Measurements from ENCODE around the gene RFPL1.

The RFPL1 gene

GRCh38 chr22:29464581-29464980, 26.2 kb downstream of the RFPL1 start:
- DNase-seq (ENCODE audit: low read depth, low spot score): no peak
- H3K9ac ChIP-seq (ENCODE audit: insufficient read length, low read depth): no peak overlapping the region
- H3K27me3 ChIP-seq (ENCODE audit: insufficient read depth, insufficient read length): peaks cover 6% of the 10 kb centered on the region
- no peaks in the 10 kb centered on the region for H3K36me3 ChIP-seq (ENCODE audit: insufficient read depth, insufficient read length, low read length)
- TF ChIP-seq SUZ12 (IDR thresholded peaks at IDR 0.05; ENCODE audit: extremely low read depth, insufficient read depth, insufficient read length): no peak
- no peak for TF ChIP-seq YY1 (IDR thresholded peaks at IDR 0.05; ENCODE audit: insufficient read depth, insufficient read length)
- no peak for TF ChIP-seq ZNF274 (IDR thresholded peaks at IDR 0.05; ENCODE audit: low read depth, low read length)
- H3K9me3 ChIP-seq (ENCODE audit: insufficient read depth, low read length): no peaks in the 10 kb centered on the region
- no peak overlapping the region for H3K4me3 ChIP-seq (ENCODE audit: insufficient read length, low read depth)
- peaks cover 6% of the 10 kb centered on the region for H3K4me1 ChIP-seq (ENCODE audit: insufficient read depth, insufficient read length)

- no peak for DNase-seq (ENCODE audit: low read depth, low spot score)
Observed at GRCh38 chr22:29469755-29470154, 31.4 kb downstream of the RFPL1 start.

GRCh38 chr22:29470159-29470855, 31.9 kb downstream of the RFPL1 start:
- peak overlapping the region; percentile 40 for H3K4me3 ChIP-seq (ENCODE audit: insufficient read length, low read depth)

More at GRCh38 chr22:29469755-29470154, 31.4 kb downstream of the RFPL1 start:
- TF ChIP-seq YY1 (IDR thresholded peaks at IDR 0.05; ENCODE audit: insufficient read depth, insufficient read length) (no peak), SUZ12 (IDR thresholded peaks at IDR 0.05; ENCODE audit: extremely low read depth, insufficient read depth, insufficient read length) (no peak), ZNF274 (IDR thresholded peaks at IDR 0.05; ENCODE audit: low read depth, low read length) (no peak)
- H3K27me3 ChIP-seq (ENCODE audit: insufficient read depth, insufficient read length): peaks cover 12% of the 10 kb centered on the region
- peak overlapping the region; percentile 40 for H3K4me3 ChIP-seq (ENCODE audit: insufficient read length, low read depth)
- H3K9ac ChIP-seq (ENCODE audit: insufficient read length, low read depth): peak overlapping the region; percentile 70
- H3K4me1 ChIP-seq (ENCODE audit: insufficient read depth, insufficient read length): peaks cover 6% of the 10 kb centered on the region
- H3K9me3 ChIP-seq (ENCODE audit: insufficient read depth, low read length): no peaks in the 10 kb centered on the region
- H3K36me3 ChIP-seq (ENCODE audit: insufficient read depth, insufficient read length, low read length): no peaks in the 10 kb centered on the region

GRCh38 chr22:29473001-29473400, 34.6 kb downstream of the RFPL1 start:
- H3K36me3 ChIP-seq (ENCODE audit: insufficient read depth, insufficient read length, low read length): no peaks in the 10 kb centered on the region
- DNase-seq (ENCODE audit: low read depth, low spot score): no peak
- peaks cover 12% of the 10 kb centered on the region for H3K27me3 ChIP-seq (ENCODE audit: insufficient read depth, insufficient read length)

More at GRCh38 chr22:29470159-29470855, 31.9 kb downstream of the RFPL1 start:
- TF ChIP-seq SUZ12 (IDR thresholded peaks at IDR 0.05; ENCODE audit: extremely low read depth, insufficient read depth, insufficient read length): no peak
- TF ChIP-seq YY1 (IDR thresholded peaks at IDR 0.05; ENCODE audit: insufficient read depth, insufficient read length): no peak
- TF ChIP-seq ZNF274 (IDR thresholded peaks at IDR 0.05; ENCODE audit: low read depth, low read length): no peak
- Histone ChIP-seq H3K4me1 (ENCODE audit: insufficient read depth, insufficient read length) (peaks cover 6% of the 10 kb centered on the region), H3K9me3 (ENCODE audit: insufficient read depth, low read length) (no peaks in the 10 kb centered on the region), H3K9ac (ENCODE audit: insufficient read length, low read depth) (peak overlapping the region; percentile 70), H3K27me3 (ENCODE audit: insufficient read depth, insufficient read length) (peaks cover 12% of the 10 kb centered on the region), H3K36me3 (ENCODE audit: insufficient read depth, insufficient read length, low read length) (no peaks in the 10 kb centered on the region)
- peak; percentile 50 for DNase-seq (ENCODE audit: low read depth, low spot score)

GRCh38 chr22:29475550-29475949, 37.2 kb downstream of the RFPL1 start:
- no peaks in the 10 kb centered on the region for H3K36me3 ChIP-seq (ENCODE audit: insufficient read depth, insufficient read length, low read length)
- TF ChIP-seq ZNF274 (IDR thresholded peaks at IDR 0.05; ENCODE audit: low read depth, low read length) (no peak), YY1 (IDR thresholded peaks at IDR 0.05; ENCODE audit: insufficient read depth, insufficient read length) (no peak), SUZ12 (IDR thresholded peaks at IDR 0.05; ENCODE audit: extremely low read depth, insufficient read depth, insufficient read length) (no peak)
- peaks cover 4% of the 10 kb centered on the region for H3K4me1 ChIP-seq (ENCODE audit: insufficient read depth, insufficient read length)
- H3K4me3 ChIP-seq (ENCODE audit: insufficient read length, low read depth): no peak overlapping the region
- DNase-seq (ENCODE audit: low read depth, low spot score): no peak
- no peak overlapping the region for H3K9ac ChIP-seq (ENCODE audit: insufficient read length, low read depth)
- H3K27me3 ChIP-seq (ENCODE audit: insufficient read depth, insufficient read length): peaks cover 27% of the 10 kb centered on the region
- H3K9me3 ChIP-seq (ENCODE audit: insufficient read depth, low read length): no peaks in the 10 kb centered on the region

More at GRCh38 chr22:29473001-29473400, 34.6 kb downstream of the RFPL1 start:
- H3K9ac ChIP-seq (ENCODE audit: insufficient read length, low read depth): no peak overlapping the region
- no peak for TF ChIP-seq SUZ12 (IDR thresholded peaks at IDR 0.05; ENCODE audit: extremely low read depth, insufficient read depth, insufficient read length)
- no peak for TF ChIP-seq YY1 (IDR thresholded peaks at IDR 0.05; ENCODE audit: insufficient read depth, insufficient read length)
- no peak for TF ChIP-seq ZNF274 (IDR thresholded peaks at IDR 0.05; ENCODE audit: low read depth, low read length)
- H3K9me3 ChIP-seq (ENCODE audit: insufficient read depth, low read length): no peaks in the 10 kb centered on the region
- peaks cover 6% of the 10 kb centered on the region for H3K4me1 ChIP-seq (ENCODE audit: insufficient read depth, insufficient read length)
- no peak overlapping the region for H3K4me3 ChIP-seq (ENCODE audit: insufficient read length, low read depth)

GRCh38 chr22:29476116-29476515, 37.7 kb downstream of the RFPL1 start:
- Histone ChIP-seq H3K36me3 (ENCODE audit: insufficient read depth, insufficient read length, low read length) (no peaks in the 10 kb centered on the region), H3K27me3 (ENCODE audit: insufficient read depth, insufficient read length) (peaks cover 32% of the 10 kb centered on the region), H3K4me1 (ENCODE audit: insufficient read depth, insufficient read length) (peaks cover 4% of the 10 kb centered on the region), H3K9me3 (ENCODE audit: insufficient read depth, low read length) (no peaks in the 10 kb centered on the region), H3K9ac (ENCODE audit: insufficient read length, low read depth) (no peak overlapping the region), H3K4me3 (ENCODE audit: insufficient read length, low read depth) (no peak overlapping the region)
- TF ChIP-seq SUZ12 (IDR thresholded peaks at IDR 0.05; ENCODE audit: extremely low read depth, insufficient read depth, insufficient read length): no peak
- TF ChIP-seq ZNF274 (IDR thresholded peaks at IDR 0.05; ENCODE audit: low read depth, low read length): no peak
- TF ChIP-seq YY1 (IDR thresholded peaks at IDR 0.05; ENCODE audit: insufficient read depth, insufficient read length): no peak
- no peak for DNase-seq (ENCODE audit: low read depth, low spot score)

GRCh38 chr22:29477723-29478318, 39.4 kb downstream of the RFPL1 start:
- H3K4me1 ChIP-seq (ENCODE audit: insufficient read depth, insufficient read length): peaks cover 13% of the 10 kb centered on the region
- TF ChIP-seq ZNF274 (IDR thresholded peaks at IDR 0.05; ENCODE audit: low read depth, low read length) (no peak), YY1 (IDR thresholded peaks at IDR 0.05; ENCODE audit: insufficient read depth, insufficient read length) (no peak), SUZ12 (IDR thresholded peaks at IDR 0.05; ENCODE audit: extremely low read depth, insufficient read depth, insufficient read length) (no peak)
- H3K9me3 ChIP-seq (ENCODE audit: insufficient read depth, low read length): no peaks in the 10 kb centered on the region
- no peak overlapping the region for H3K4me3 ChIP-seq (ENCODE audit: insufficient read length, low read depth)
- H3K36me3 ChIP-seq (ENCODE audit: insufficient read depth, insufficient read length, low read length): no peaks in the 10 kb centered on the region
- peaks cover 32% of the 10 kb centered on the region for H3K27me3 ChIP-seq (ENCODE audit: insufficient read depth, insufficient read length)
- H3K9ac ChIP-seq (ENCODE audit: insufficient read length, low read depth): no peak overlapping the region
- no peak for DNase-seq (ENCODE audit: low read depth, low spot score)
